Neural cell (in vitro differentiated cells): ENCODE measurements around the gene POLD4. TPM values are rescaled to one million over a fixed set of nuclear protein-coding genes. Genes with fewer than 3 reads are reported as not detected.

Experiments used
- H2AFZ ChIP-seq: fragments of 200-600, 300-800 bp; sonication (generic), shearing (Covaris generic); 2 replicates; pipeline ENCODE4 v1.6.0; 2014; ENCODE audit warnings: low read depth, mild to moderate bottlenecking, antibody characterized with exemption, low read length, moderate library complexity
- H3F3A ChIP-seq: fragments of 200-600 bp; shearing (Covaris generic); 2 replicates; pipeline ENCODE4 v1.6.1; 2016; ENCODE audit warnings: mild to moderate bottlenecking, moderate library complexity, mixed read lengths, antibody characterized with exemption, low read length; ENCODE audit not compliant: insufficient read depth, poor library complexity, severe bottlenecking
- H3K27ac ChIP-seq: fragments of 200-600, 300-800 bp; sonication (generic), shearing (Covaris generic); 2 replicates; pipeline ENCODE4 v1.5.1; 2014; ENCODE audit warnings: mild to moderate bottlenecking, low read length, moderate library complexity
- H3K27me3 ChIP-seq: fragments of 300-800, 200-600 bp; sonication (generic), shearing (Covaris generic); 2 replicates; pipeline ENCODE4 v1.6.0; 2014; ENCODE audit warnings: mild to moderate bottlenecking, low read depth, low read length, moderate library complexity; ENCODE audit not compliant: insufficient read depth
- H3K36me3 ChIP-seq: fragments of 300-800, 200-600 bp; sonication (generic), shearing (Covaris generic); 2 replicates; pipeline ENCODE4 v1.5.1; 2014; ENCODE audit warnings: mild to moderate bottlenecking, antibody characterized with exemption, low read length, moderate library complexity; ENCODE audit not compliant: insufficient read depth
- H3K4me2 ChIP-seq: fragments of 300-800, 200-600 bp; sonication (generic), shearing (Covaris generic); 2 replicates; pipeline ENCODE4 v1.6.0; 2014; ENCODE audit warnings: mild to moderate bottlenecking, low read length
- H3K4me3 ChIP-seq: fragments of 300-800, 200-600 bp; sonication (generic), shearing (Covaris generic); 2 replicates; pipeline ENCODE4 v1.5.1; 2014; ENCODE audit warnings: mild to moderate bottlenecking, low read length, moderate library complexity
- H3K79me2 ChIP-seq: fragments of 200-600 bp; shearing (Covaris generic); replicated peaks from 2 replicates; pipeline ENCODE4 v1.6.0; 2014; ENCODE audit warnings: mild to moderate bottlenecking, low read length, moderate library complexity; ENCODE audit not compliant: insufficient read depth
- H3K9ac ChIP-seq: fragments of 300-800, 200-600 bp; sonication (generic), shearing (Covaris generic); 2 replicates; pipeline ENCODE4 v1.6.1; 2016; ENCODE audit warnings: mild to moderate bottlenecking, low read length, mixed read lengths
- H3K9me2 ChIP-seq: fragments of 200-600 bp; shearing (Covaris generic); 2 replicates; pipeline ENCODE4 v1.6.1; 2016; ENCODE audit warnings: mild to moderate bottlenecking, low read length, mixed read lengths; ENCODE audit not compliant: insufficient read depth
- H3K9me3 ChIP-seq: fragments of 200-600, 300-800 bp; sonication (generic), shearing (Covaris generic); 2 replicates; pipeline ENCODE4 v1.6.1; 2016; ENCODE audit warnings: mild to moderate bottlenecking, mixed run types, low read length, moderate library complexity, mixed read lengths
- H4K20me1 ChIP-seq: fragments of 200-600 bp; shearing (Covaris generic); 2 replicates; pipeline ENCODE4 v1.6.1; 2016; ENCODE audit warnings: mild to moderate bottlenecking, mixed run types; ENCODE audit not compliant: insufficient read depth
- CTCF ChIP-seq: fragments of 450-650 bp; IDR thresholded peaks from 2 replicates; pipeline ENCODE4 v1.5.1; 2014; ENCODE audit warnings: antibody characterized with exemption, mild to moderate bottlenecking, moderate library complexity; ENCODE audit not compliant: poor library complexity, severe bottlenecking
- EP300 ChIP-seq: fragments of 450-650 bp; conservative IDR thresholded peaks from 2 replicates; pipeline ENCODE4 v1.6.1; 2014; ENCODE audit warnings: antibody characterized with exemption, mild to moderate bottlenecking, moderate library complexity; ENCODE audit not compliant: poor library complexity, severe bottlenecking
- EZH2 ChIP-seq: fragments of 200-600, 300-800 bp; shearing (Covaris generic), sonication (generic); IDR thresholded peaks from 2 replicates; pipeline ENCODE4 v1.6.1; 2014; ENCODE audit warnings: antibody characterized with exemption, low read length, borderline replicate concordance, mild to moderate bottlenecking; ENCODE audit not compliant: insufficient read depth, poor library complexity, severe bottlenecking
- MXI1 ChIP-seq: fragments of 450-650 bp; conservative IDR thresholded peaks from 2 replicates; pipeline ENCODE4 v1.6.1; 2014; ENCODE audit warnings: antibody characterized with exemption, mild to moderate bottlenecking; ENCODE audit not compliant: poor library complexity, severe bottlenecking
- POLR2AphosphoS5 ChIP-seq: IDR thresholded peaks from 2 replicates; pipeline ENCODE4 v1.6.1; 2012
- RAD21 ChIP-seq: fragments of 450-650 bp; conservative IDR thresholded peaks from 2 replicates; pipeline ENCODE4 v1.6.1; 2014; ENCODE audit warnings: antibody characterized with exemption, mild to moderate bottlenecking, moderate library complexity
- REST ChIP-seq: IDR thresholded peaks from 2 replicates; pipeline ENCODE4 v1.6.1; 2012; ENCODE audit warnings: borderline replicate concordance
- SMC3 ChIP-seq: fragments of 450-650 bp; conservative IDR thresholded peaks from 2 replicates; pipeline ENCODE4 v1.6.1; 2014; ENCODE audit warnings: antibody characterized with exemption, mild to moderate bottlenecking, moderate library complexity; ENCODE audit not compliant: poor library complexity
- TAF1 ChIP-seq: IDR thresholded peaks from 2 replicates; pipeline ENCODE4 v1.6.1; 2012; ENCODE audit warnings: low read depth
- polyA plus RNA-seq: library from polyadenylated mRNA; depleted of rRNA; stranded (reverse); fragments of >200 nt; gene quantifications from 2 replicates; pipeline ENCODE4 v1.2.3, GENCODE V29; 2014

The POLD4 gene
- polyA plus RNA-seq, 1 donor from 2014 or later: 6.8 TPM

- Histone ChIP-seq H3K27ac (no peak overlapping the region), H3F3A (no peaks in the 10 kb centered on the region), H3K9me2 (no peaks in the 10 kb centered on the region), H3K4me2 (no peak overlapping the region), H2AFZ (no peak overlapping the region), H3K79me2 (no peaks in the 10 kb centered on the region), H4K20me1 (no peaks in the 10 kb centered on the region), H3K27me3 (no peaks in the 10 kb centered on the region), H3K36me3 (no peaks in the 10 kb centered on the region), H3K4me3 (no peak overlapping the region), H3K9ac (no peak overlapping the region), H3K9me3 (no peaks in the 10 kb centered on the region)
- no peak for TF ChIP-seq RAD21
- no peak for TF ChIP-seq EZH2
- TF ChIP-seq POLR2AphosphoS5: no peak
- TF ChIP-seq TAF1: no peak
- no peak for TF ChIP-seq EP300
- no peak for TF ChIP-seq CTCF
- no peak for TF ChIP-seq SMC3
- no peak for TF ChIP-seq MXI1
- TF ChIP-seq REST: no peak
Observed at GRCh38 chr11:67365736-67366444, 12.5 kb upstream of the POLD4 start.

GRCh38 chr11:67364783-67365722 lies 11.7 kb upstream of the POLD4 start:
- Histone ChIP-seq H3K36me3 (no peaks in the 10 kb centered on the region), H3K27ac (no peak overlapping the region), H3K79me2 (no peaks in the 10 kb centered on the region), H3K9me3 (no peaks in the 10 kb centered on the region), H3K4me3 (no peak overlapping the region), H3K9me2 (no peaks in the 10 kb centered on the region), H3F3A (no peaks in the 10 kb centered on the region), H3K27me3 (no peaks in the 10 kb centered on the region), H4K20me1 (no peaks in the 10 kb centered on the region), H3K9ac (no peak overlapping the region), H2AFZ (no peak overlapping the region), H3K4me2 (no peak overlapping the region)
- no peak for TF ChIP-seq EZH2
- no peak for TF ChIP-seq MXI1
- TF ChIP-seq RAD21: no peak
- no peak for TF ChIP-seq REST
- TF ChIP-seq EP300: no peak
- TF ChIP-seq CTCF: no peak
- TF ChIP-seq TAF1: no peak
- TF ChIP-seq POLR2AphosphoS5: no peak
- TF ChIP-seq SMC3: no peak
